Peyer's patch (tissue), 4 donors: ENCODE data around the gene PXDN.

ENCODE experiments used
- POLR2A ChIP-seq, 2 donors: fragments of 450-650 bp; IDR thresholded peaks; one replicate each; pipeline ENCODE4 v1.5.1; 2017; ENCODE audit warnings: antibody characterized with exemption in 2 of 2, mild to moderate bottlenecking in 2 of 2, moderate library complexity in 2 of 2
- TF ChIP-seq, protein P1 (sequence below), 6 experiments: fragments of 450-650 bp in 4 of 6; fragments of 200-600 bp in 2 of 6; sonication (generic) in 1 of 6; IDR thresholded peaks; one replicate each; pipeline ENCODE4 v1.5.1; 2017 to 2019; ENCODE audit warnings: antibody characterized with exemption in 6 of 6, mild to moderate bottlenecking in 3 of 6, moderate library complexity in 1 of 6

DNA sequence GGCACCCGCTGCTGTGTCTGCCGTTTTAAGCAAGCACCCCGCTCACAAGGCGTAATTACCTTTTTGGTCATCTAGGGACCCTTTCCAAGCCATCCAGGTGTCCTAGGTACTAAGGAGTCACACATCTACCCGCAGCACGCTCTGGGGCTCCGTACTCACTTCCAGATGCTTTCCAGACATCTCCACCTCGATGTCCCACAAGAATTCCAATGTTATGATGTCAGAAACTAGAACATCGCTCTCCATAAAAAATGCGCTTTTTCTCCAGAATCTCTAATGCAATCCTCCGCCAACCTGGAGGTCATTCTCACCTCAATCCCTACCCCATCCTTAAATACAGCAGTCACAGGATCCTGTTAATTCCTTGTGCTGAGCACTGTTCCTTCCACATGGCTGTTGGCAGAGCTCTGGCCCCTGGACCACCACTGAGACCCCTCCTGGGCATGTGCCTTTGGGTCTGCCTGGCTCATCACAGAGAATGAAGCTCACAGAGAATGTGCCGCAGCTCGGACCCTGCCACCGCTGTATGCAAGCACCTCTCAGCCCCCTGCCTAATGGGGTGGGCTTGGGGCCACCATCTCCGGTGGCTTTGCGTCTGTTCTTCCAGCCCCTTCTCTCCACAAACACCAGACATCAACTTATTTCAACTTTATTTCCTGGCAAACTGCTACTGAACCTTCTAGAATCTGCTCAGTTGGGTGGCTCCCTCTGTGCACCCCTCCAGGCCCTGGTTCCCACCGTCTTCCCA is 4.6 kb upstream of the PXDN start:
- TF ChIP-seq POLR2A (IDR thresholded peaks at IDR 0.05): no peak
- TF ChIP-seq, protein P1, sequence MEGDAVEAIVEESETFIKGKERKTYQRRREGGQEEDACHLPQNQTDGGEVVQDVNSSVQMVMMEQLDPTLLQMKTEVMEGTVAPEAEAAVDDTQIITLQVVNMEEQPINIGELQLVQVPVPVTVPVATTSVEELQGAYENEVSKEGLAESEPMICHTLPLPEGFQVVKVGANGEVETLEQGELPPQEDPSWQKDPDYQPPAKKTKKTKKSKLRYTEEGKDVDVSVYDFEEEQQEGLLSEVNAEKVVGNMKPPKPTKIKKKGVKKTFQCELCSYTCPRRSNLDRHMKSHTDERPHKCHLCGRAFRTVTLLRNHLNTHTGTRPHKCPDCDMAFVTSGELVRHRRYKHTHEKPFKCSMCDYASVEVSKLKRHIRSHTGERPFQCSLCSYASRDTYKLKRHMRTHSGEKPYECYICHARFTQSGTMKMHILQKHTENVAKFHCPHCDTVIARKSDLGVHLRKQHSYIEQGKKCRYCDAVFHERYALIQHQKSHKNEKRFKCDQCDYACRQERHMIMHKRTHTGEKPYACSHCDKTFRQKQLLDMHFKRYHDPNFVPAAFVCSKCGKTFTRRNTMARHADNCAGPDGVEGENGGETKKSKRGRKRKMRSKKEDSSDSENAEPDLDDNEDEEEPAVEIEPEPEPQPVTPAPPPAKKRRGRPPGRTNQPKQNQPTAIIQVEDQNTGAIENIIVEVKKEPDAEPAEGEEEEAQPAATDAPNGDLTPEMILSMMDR (IDR thresholded peaks at IDR 0.05): no peak
